PC-3 (cell line): Measurements from ENCODE around the gene STRN3.

Source experiments
- EZH2 ChIP-seq: fragments of 300-600 bp; sonication (generic); IDR thresholded peaks from one replicate; pipeline ENCODE4 v1.6.1; 2017; ENCODE audit warnings: antibody characterized with exemption, mild to moderate bottlenecking, low read length; ENCODE audit not compliant: unreplicated experiment
- EZH2phosphoT487 ChIP-seq: fragments of 300-600 bp; sonication (generic); IDR thresholded peaks from 2 replicates; pipeline ENCODE4 v1.6.1; 2018; ENCODE audit warnings: mild to moderate bottlenecking, antibody characterized with exemption, low read length, borderline replicate concordance
- TF ChIP-seq, protein P1 (sequence below): fragments of 300-600 bp; sonication (generic); conservative IDR thresholded peaks from 2 replicates; pipeline ENCODE4 v1.5.1; 2017; ENCODE audit warnings: antibody characterized with exemption, low read depth, mild to moderate bottlenecking, low read length

DNA sequence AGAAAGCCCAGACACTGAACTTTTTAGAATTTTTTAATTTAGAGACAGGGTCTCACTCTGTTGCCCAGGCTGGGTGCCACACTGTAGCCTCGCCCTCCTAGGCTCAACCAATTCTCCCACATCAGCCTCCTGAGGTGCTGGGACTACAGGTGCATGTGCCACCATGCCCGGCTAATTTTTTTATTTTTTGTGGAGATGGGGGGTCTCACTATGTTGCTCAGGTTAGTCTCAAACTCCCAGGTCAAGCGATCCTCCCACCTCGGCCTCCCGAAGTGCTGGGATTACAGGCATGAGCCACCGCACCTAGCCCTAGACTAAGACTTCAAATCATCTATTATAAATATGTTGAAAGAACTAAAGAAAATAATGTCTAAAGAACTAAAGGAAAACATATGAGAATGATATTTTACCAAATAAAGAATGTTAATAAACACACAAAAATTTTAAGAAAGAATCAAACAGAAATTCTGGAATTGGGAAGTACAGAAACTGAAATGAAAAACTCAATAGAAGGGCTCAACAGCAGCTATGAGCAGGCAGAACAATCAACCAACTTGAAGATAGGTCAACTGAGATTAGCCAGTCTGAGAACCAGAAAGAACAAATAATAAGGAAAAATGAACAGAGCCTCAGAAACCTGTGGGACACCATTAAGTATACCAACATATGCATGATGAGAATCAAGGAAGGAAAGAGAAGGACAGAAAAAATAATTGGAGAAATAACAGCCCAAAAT is 27.0 kb downstream of the STRN3 start:
- TF ChIP-seq, protein P1, sequence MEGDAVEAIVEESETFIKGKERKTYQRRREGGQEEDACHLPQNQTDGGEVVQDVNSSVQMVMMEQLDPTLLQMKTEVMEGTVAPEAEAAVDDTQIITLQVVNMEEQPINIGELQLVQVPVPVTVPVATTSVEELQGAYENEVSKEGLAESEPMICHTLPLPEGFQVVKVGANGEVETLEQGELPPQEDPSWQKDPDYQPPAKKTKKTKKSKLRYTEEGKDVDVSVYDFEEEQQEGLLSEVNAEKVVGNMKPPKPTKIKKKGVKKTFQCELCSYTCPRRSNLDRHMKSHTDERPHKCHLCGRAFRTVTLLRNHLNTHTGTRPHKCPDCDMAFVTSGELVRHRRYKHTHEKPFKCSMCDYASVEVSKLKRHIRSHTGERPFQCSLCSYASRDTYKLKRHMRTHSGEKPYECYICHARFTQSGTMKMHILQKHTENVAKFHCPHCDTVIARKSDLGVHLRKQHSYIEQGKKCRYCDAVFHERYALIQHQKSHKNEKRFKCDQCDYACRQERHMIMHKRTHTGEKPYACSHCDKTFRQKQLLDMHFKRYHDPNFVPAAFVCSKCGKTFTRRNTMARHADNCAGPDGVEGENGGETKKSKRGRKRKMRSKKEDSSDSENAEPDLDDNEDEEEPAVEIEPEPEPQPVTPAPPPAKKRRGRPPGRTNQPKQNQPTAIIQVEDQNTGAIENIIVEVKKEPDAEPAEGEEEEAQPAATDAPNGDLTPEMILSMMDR = no peak
- no peak for TF ChIP-seq EZH2phosphoT487
- TF ChIP-seq EZH2 = no peak
